ENCODE data around the gene TMEM183A.

- TF ChIP-seq POLR2AphosphoS5 (IDR thresholded peaks at IDR 0.05; ENCODE audit: low read depth) (no peak), CTCF (conservative IDR thresholded peaks at IDR 0.05; ENCODE audit: low read depth in 2 of 2) (peak; percentile 61 to 66), EZH2 (IDR thresholded peaks at IDR 0.05; ENCODE audit: low read depth, unreplicated experiment) (no peak), EZH2phosphoT487 (IDR thresholded peaks at IDR 0.05; ENCODE audit: unreplicated experiment) (no peak), REST (IDR thresholded peaks at IDR 0.05; ENCODE audit: unreplicated experiment) (no peak), JUNB (IDR thresholded peaks at IDR 0.05; ENCODE audit: unreplicated experiment) (no peak), CREB1 (CRISPR knock-in tag; IDR thresholded peaks at IDR 0.05; ENCODE audit: low read depth) (no peak)
Observed at GRCh38 chr1:203056516-203056915, 49.3 kb downstream of the TMEM183A start.
